SIG-M5 treated with dmso at 0.1 percent for 504 hours (cell line): ENCODE data around the gene MYH15.

Source experiments
- DNase-seq: peaks from one replicate; lab custom pipeline; 2025; ENCODE audit not compliant: unreplicated experiment; lab: John Stamatoyannopoulos, UW

Gene MYH15

GRCh38 chr3:108416111-108416869 is 94.1 kb downstream of the MYH15 start:
- DNase-seq = no peak

GRCh38 chr3:108415661-108416060 is 94.7 kb downstream of the MYH15 start:
- no peak for DNase-seq

GRCh38 chr3:108414007-108414406 is 96.4 kb downstream of the MYH15 start:
- no peak for DNase-seq

- peak; percentile 25 for DNase-seq
These were observed 98.2 kb downstream of the MYH15 start for GRCh38 chr3:108412121-108412750.

- no peak for DNase-seq
These were observed 99.8 kb downstream of the MYH15 start for GRCh38 chr3:108410531-108410984.

GRCh38 chr3:108409800-108410178 is 100.6 kb downstream of the MYH15 start:
- no peak for DNase-seq

- no peak for DNase-seq
These were observed 101.3 kb downstream of the MYH15 start for GRCh38 chr3:108408883-108409799.

GRCh38 chr3:108407886-108408285 is 102.5 kb downstream of the MYH15 start:
- DNase-seq = peak; percentile 38

GRCh38 chr3:108406661-108407206 is 103.7 kb downstream of the MYH15 start:
- peak; percentile 89 for DNase-seq

- DNase-seq = peak; percentile 78
These were observed 104.2 kb downstream of the MYH15 start for GRCh38 chr3:108406063-108406660.

- DNase-seq = no peak
These were observed 106.0 kb downstream of the MYH15 start for GRCh38 chr3:108404368-108404767.

GRCh38 chr3:108403686-108404345 is 106.6 kb downstream of the MYH15 start:
- no peak for DNase-seq

GRCh38 chr3:108403198-108403597 is 107.2 kb downstream of the MYH15 start:
- no peak for DNase-seq

- DNase-seq = no peak
These were observed 108.6 kb downstream of the MYH15 start for GRCh38 chr3:108401836-108402235.

- no peak for DNase-seq
These were observed 111.9 kb downstream of the MYH15 start for GRCh38 chr3:108398510-108398909.

- no peak for DNase-seq
These were observed 114.1 kb downstream of the MYH15 start for GRCh38 chr3:108396336-108396735.

GRCh38 chr3:108394563-108394962 is 115.8 kb downstream of the MYH15 start:
- DNase-seq = no peak

- no peak for DNase-seq
These were observed 116.4 kb downstream of the MYH15 start for GRCh38 chr3:108394016-108394415.

GRCh38 chr3:108393128-108393900 is 117.1 kb downstream of the MYH15 start:
- no peak for DNase-seq
